GM18951 (cell line): Measurements from ENCODE around the gene BICD1.
"Not testable (repeated sequence)": the region's sequence is repeated elsewhere in the genome, so short reads cannot be mapped to it uniquely, and the experiment has no call there.

Experiments
- POLR2A ChIP-seq: IDR thresholded peaks from 4 replicates; pipeline ENCODE4 v1.6.1; 2011; ENCODE audit warnings: mild to moderate bottlenecking; ENCODE audit not compliant: insufficient read length, insufficient read depth; ENCODE audit errors: extremely low read depth
- in situ Hi-C: fragments of 300-500 bp; cut with MboI; formaldehyde crosslinking; loops from one replicate; pipeline ENCODE4 v1.12.0; 2022; ENCODE audit warnings: low sequenced_read_pairs, mixed read lengths, inconsistent platforms; ENCODE audit not compliant: unreplicated experiment

The BICD1 gene

DNA sequence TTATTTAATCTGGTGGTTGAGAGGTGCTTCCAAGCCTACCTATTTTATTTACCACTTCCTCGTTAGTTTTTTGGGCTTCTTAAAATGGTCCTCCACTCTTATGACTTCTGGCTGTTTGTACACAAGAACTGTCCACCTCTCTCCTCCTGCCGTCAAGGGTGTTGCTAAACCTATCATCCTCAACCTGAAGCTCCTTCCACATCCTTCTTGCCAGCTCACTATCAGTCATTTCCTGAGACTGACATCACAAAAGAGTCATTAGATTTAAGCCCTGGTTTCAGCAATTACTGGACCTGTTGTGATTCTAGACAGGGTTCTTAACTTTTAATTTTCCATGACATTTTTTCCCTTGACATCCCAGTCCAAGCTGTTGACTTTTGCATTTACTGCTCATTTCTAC, 91.9 kb downstream of the BICD1 start:
- TF ChIP-seq POLR2A, result no peak
- in situ Hi-C loops, result no loop called here

DNA sequence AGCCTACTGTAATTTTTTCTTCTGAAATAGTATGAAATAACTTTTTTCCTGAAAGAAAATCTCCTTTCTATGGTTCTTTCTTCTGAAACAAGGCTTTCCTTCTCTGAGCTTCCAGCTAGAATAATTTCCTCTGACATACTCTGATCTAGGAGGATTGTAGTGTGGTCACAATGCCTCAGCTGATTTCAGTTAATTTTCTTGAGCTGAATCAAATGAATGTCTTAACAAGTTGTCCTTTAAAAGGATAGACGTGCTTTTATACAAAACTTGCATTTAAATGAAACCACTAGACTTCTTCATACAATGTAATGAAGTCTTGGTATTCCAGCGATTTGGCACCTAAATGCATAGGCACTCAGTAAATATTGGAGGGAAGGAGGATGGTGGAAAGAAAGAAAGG, 94.4 kb downstream of the BICD1 start:
- in situ Hi-C loops, result no loop called here
- no peak for TF ChIP-seq POLR2A

DNA sequence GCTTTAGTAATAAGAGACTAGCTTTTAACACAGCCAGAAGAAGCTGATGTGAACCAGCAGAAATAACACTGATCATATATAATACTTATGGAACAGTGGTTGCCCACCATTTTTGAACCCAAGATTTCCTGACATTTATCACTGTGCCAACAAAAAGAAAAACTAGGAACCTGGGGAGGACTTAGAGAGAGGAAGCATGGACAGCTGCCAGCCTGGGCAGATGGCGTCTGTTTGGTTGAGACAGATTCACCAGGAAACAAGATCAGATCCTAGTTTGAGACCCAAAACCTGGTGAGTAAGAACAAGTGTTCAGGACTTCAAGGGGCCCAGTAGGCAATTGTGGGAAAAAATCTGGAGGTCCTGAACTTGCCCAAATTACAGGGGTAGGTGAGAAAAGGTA, 95.3 kb downstream of the BICD1 start:
- in situ Hi-C loops, result no loop called here
- no peak for TF ChIP-seq POLR2A

DNA sequence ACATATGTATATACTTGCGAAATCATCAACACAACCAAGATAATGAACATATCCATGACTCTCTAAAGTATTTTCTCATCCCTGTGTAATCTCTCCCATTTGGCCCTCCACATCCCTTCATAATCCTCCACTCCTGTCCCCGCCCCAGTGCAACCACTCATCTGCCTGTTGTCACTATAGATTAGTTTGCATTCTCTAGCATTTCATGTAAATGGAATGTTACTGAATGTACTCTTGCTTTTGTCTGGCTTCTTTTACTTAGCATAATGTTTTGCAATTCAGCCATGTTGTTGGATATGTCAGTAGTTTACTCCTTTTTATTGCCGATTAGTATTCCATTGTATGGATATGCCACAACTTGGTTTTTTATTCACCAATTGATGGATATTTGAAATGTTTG, 99.1 kb downstream of the BICD1 start:
- no peak for TF ChIP-seq POLR2A
- in situ Hi-C loops, result no loop called here

DNA sequence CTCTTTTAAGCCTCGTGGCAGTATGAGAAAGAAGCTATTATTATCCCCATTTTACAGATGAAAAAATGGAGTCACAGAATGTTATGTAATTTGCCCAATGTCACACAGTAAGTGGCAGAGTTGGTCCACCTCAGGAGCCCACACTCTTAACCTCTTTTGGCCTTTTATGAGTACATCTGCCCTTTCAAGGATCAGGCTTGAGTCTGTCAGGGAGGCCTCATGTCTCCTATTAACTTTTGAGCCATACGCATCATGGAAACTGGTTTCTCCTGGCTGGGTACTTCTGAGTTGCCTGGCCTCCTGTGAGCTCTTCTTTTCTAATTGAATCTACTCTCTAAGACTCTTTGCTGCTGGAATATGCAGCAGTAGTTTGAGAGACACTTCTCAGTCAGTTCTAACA, 101.7 kb downstream of the BICD1 start:
- TF ChIP-seq POLR2A, result no peak
- in situ Hi-C loops, result no loop called here

DNA sequence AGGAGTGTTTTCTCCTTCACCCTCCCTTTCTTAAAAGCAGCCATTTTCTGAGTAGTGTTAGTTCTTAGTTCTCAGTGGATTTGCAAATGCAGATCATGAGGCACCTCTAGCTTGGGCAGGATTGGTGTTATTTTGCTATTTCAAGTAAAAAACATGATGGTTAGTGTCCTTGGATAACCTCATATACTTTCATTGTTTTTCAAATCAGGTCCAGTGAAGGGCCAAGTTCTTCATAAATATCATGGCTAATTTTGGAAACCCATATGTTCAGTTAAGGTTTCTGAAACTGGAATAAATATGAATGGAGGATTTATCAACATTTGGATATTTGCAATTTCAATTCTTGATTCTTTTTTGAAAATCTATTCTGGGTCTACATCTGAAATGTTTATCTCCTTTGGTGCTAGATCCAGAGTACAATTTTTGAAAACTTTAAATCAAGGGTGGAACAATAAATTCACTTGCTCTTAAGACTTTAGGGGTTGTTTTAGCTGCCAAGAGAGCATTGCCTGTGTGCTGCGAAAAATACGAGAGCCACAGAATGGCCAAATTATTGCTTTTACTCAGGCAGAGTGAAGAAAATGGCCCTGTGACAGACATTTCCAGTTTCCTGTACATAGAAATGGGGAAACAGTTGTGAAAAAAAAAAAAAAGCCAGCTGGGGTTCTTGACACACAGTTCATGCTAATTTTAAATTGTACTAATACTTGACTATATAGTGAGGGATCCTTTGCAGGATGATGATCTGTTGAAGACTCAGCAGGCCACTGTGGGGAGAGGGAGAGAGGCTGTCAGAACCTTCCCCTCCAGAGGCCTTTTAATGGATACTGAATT, 104.6 kb downstream of the BICD1 start:
- in situ Hi-C loops, result no loop called here
- no peak for TF ChIP-seq POLR2A

DNA sequence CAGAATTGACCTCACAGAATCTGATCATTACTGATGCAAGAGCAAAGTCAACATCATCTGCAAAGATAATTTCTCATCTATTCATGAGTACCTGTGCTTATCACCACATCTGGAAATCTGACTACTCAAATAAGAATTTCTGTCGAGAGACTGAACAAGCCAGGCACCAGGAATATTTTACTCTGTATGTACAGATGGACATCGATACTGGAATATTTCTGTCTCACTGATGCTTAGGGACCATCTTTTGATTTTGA, 105.2 kb downstream of the BICD1 start:
- in situ Hi-C loops, result no loop called here
- TF ChIP-seq POLR2A, result no peak

DNA sequence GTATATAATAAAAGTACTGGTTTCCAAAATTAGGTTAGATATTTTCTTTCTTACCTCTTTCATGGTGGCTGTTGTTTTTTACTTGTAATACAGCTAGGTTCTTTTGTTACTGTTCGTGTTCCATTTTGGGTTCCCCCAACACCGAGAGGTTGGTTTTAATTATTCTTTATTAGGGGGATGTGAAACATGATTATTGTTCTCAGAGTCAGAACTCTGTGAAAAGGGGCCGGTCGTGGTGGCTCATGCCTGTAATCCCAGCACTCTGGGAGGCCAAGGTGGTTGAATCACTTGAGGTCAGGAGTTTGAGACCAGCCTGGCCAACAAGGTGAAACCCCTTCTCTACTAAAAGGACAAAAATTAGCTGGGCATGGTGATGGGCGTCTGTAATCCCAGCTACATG, 108.1 kb downstream of the BICD1 start:
- TF ChIP-seq POLR2A, result no peak
- in situ Hi-C loops, result no loop called here

DNA sequence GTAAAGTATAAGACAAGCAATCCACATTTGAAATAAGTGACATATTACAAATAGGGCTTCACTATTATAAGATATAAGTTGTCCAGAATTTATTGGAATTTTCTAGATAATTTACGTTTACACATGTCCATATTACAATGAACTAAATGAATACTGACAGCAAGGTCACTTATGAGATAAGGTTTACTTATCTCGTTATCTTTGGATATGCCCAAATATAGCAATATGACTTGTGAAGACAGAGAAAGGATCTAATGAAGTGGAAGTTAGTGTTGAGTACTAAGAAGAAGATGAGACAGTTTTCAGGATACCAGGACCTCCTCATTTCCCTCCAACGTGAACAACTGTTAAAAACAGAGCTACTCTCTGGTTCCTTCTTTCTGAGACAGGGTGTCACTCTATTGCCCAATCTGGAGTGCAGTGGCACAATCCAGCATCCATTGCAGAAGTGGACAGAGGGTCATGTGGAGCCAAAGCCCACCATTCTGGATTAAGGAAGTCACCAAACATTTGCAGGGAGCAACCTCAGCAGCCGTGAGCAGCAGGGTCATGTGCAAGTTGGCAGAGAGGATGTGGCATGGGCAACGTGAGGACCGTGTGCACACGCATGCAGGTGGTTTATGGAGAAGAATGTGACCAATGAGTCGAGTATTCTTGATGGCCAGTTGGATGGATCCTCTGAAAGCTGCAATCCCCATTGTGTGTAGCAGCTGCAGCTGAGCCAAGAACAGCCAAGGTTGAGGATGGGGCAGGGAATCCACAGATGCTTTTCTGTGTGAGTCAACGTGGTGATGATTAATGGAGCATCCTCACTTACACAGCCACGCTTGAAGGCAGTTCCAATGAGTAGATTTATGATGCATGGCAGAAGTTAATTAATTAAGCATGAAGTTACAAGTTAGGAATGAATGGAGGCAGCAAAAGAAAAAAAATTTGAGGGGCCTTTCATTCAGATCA, 111.0 kb downstream of the BICD1 start:
- in situ Hi-C loops, result no loop called here
- no peak for TF ChIP-seq POLR2A

DNA sequence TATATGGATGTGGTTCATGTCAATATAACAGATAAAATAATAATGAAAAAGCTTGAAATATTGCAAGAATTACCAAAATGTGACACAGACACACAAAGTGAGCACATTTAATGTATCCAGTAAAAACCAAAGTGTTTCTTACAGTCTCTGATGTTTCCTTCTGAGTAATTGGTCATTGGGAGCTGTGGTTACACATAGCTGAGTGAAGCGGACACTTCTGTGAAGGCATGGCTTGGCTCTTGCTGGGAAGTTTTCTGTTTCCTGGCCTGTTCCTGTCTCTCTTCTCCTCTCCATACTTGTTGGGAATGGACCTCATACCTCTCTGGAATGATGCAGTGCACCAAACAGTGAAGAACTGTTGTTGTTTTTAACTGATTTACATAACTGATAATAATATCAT, 117.3 kb downstream of the BICD1 start:
- TF ChIP-seq POLR2A, result no peak

DNA sequence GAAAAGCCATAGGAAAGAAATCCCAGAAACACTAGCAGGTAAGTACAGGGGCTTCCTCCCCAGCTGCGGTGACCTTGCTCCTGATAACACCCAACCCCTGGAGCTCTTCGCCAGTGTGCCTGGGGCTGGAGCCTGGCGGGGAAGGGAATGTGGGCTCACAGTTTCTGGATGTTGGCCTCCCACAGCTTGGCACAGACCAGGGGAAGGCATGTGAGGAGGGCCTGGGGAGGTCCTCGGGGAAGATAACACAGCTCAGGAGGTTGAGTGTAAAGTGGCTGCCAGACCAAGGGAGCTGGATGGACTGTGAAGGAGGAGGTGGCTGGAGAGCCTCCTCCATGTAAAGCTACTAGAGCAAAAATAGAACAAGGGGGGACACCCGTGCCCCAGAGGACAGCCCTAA, 120.1 kb downstream of the BICD1 start:
- in situ Hi-C loops, result no loop called here

More for the DNA sequence above, 117.3 kb downstream of the BICD1 start:
- in situ Hi-C loops, result no loop called here

DNA sequence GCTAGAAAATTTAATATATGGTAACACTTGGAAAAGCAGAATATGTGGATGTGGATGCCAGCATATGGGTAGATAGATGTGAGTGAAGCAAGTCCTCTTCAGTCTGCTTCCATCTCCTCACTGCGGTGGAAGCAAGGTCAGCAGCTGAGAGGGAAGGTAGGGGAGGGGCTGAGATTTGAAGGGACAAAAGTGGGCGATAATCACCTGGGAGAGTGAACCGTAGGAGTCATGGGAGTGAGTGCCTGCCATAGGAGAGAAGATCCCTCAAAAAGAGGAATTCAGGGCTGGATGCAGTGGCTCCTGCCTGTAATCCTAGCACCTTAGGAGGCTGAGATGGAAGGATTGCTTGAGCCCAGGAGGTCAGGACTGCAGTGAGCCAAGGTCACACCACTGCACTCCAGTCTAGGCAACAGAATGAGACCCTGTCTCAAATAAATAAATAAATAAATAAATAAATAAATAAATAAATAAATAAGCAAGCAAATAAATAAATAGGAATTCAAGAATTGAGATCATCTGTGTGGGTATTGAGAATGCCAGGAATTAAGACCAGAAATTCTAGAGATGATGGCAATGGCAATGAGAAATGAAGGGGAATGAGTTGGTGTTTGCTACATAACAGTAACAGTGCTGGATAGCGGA, 123.4 kb downstream of the BICD1 start:
- TF ChIP-seq POLR2A, result no peak
- in situ Hi-C loops, result no loop called here

More for the DNA sequence above, 120.1 kb downstream of the BICD1 start:
- no peak for TF ChIP-seq POLR2A

DNA sequence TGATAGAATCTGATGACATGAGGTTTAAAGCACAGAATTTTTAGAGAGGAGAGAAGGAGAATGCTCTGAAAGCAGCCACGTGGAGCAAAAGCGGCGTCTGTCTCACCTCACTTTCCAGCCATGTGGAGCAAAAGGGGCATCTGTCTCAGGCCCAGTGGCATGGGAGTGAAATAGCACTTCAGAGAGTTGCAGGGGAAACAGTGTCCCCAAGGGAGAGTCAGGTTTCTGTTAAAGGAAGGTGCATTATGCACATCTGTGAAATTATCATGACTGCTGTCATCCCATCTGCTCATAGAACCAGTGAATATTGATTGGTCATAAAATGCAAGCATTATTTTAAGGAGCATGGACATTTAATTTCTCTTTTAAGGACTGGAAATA, 124.0 kb downstream of the BICD1 start:
- TF ChIP-seq POLR2A, result no peak
- in situ Hi-C loops, result no loop called here

DNA sequence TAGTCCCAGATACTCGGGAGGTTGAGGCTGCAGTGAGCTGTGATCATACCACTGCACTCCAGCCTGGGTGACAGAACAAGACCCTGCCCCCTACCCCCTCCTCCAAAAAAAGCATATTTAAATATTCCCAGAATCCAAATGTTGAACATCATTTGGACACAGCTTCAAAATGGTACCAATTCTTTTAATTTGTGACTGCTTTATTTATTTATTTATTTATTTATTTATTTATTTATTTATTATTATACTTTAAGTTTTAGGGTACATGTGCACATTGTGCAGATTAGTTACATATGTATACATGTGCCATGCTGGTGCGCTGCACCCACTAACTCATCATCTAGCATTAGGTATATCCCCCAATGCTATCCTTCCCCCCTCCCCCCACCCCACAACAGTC, 124.7 kb downstream of the BICD1 start:
- in situ Hi-C loops, result not testable (repeated sequence)
